T-cell (primary cell): ENCODE measurements around the gene RSPH9. TPM values are rescaled to one million over a fixed set of nuclear protein-coding genes. Genes with fewer than 3 reads are reported as not detected.
"Not testable (repeated sequence)": the region's sequence is repeated elsewhere in the genome, so short reads cannot be mapped to it uniquely, and the experiment has no call there.

Source experiments
- ATAC-seq, 4 experiments: fragments of 200-7000 bp in 3 of 4; fragments of 150-1000 bp in 1 of 4; cut with Tn5 transposase; replicated peaks in 1 of 4; 1 replicate in 3 of 4; 2 replicates in 1 of 4; pipeline ENCODE4 v1.10.0; 2021; ENCODE audit warnings: moderate library complexity in 3 of 4, mild to moderate bottlenecking in 2 of 4, moderate number of reproducible peaks in 1 of 4
- CTCF ChIA-PET, 2 donors: fragments of 300-600 bp; sonication (Branson Sonifier 250); formaldehyde crosslinking; loops; one replicate each; lab custom pipeline; 2022; ENCODE audit warnings: antibody characterized with exemption in 2 of 2; lab: Charles Lee
- POLR2A ChIA-PET, 2 donors: fragments of 300-600 bp; sonication (Branson Sonifier 250); formaldehyde crosslinking; loops; one replicate each; lab custom pipeline; 2022; ENCODE audit warnings: antibody characterized with exemption in 2 of 2; lab: Charles Lee
- DNase-seq, 35 experiments: peaks; one replicate each; pipeline versions ENCODE4 v3.0.0 to v3.0.0-alpha.2; 2013 to 2023
- H3K27ac ChIP-seq: one replicate; pipeline ENCODE4 v1.5.1; 2013; ENCODE audit warnings: low read length
- H3K27me3 ChIP-seq, 2 experiments: replicated peaks in 1 of 2; 1 replicate in 1 of 2; 2 replicates in 1 of 2; pipeline versions ENCODE4 v1.6.1 to v1.7.0; 2013; ENCODE audit warnings: low read length in 1 of 2, mixed read lengths in 1 of 2; ENCODE audit not compliant: control insufficient read depth in 2 of 2, insufficient read depth in 2 of 2; ENCODE audit errors: extremely low read depth in 1 of 2
- H3K36me3 ChIP-seq, 2 donors: 1 replicate in 1 of 2; 2 replicates in 1 of 2; pipeline versions ENCODE4 v1.6.1 to v1.7.0; 2013; ENCODE audit warnings: low read length in 1 of 2; ENCODE audit not compliant: control insufficient read depth in 2 of 2, insufficient read depth in 1 of 2; ENCODE audit errors: extremely low read depth in 1 of 2
- H3K4me1 ChIP-seq, 2 experiments: 1 replicate in 1 of 2; 2 replicates in 1 of 2; pipeline versions ENCODE4 v1.6.1 to v1.7.0; 2013; ENCODE audit warnings: low read length in 2 of 2, mixed read lengths in 1 of 2; ENCODE audit not compliant: insufficient read depth in 2 of 2, control insufficient read depth in 1 of 2; ENCODE audit errors: extremely low read depth in 1 of 2
- H3K4me3 ChIP-seq, 2 donors: 1 replicate in 1 of 2; 2 replicates in 1 of 2; pipeline versions ENCODE4 v1.5.1 to v1.7.0; 2013; ENCODE audit warnings: mild to moderate bottlenecking in 2 of 2, low read length in 1 of 2, moderate library complexity in 1 of 2; ENCODE audit not compliant: control insufficient read depth in 1 of 2; ENCODE audit errors: extremely low read depth in 1 of 2
- H3K9me3 ChIP-seq: 2 replicates; pipeline ENCODE4 v1.7.0; 2013
- H3K27ac Mint-ChIP-seq, 2 donors: one replicate each; pipeline ENCODE4 v1.8.0; 2020 to 2021; ENCODE audit warnings: mild to moderate bottlenecking in 2 of 2, mixed read lengths in 2 of 2
- H3K27me3 Mint-ChIP-seq, 2 donors: one replicate each; pipeline ENCODE4 v1.8.0; 2021 to 2022; ENCODE audit warnings: mixed read lengths in 2 of 2
- H3K36me3 Mint-ChIP-seq: one replicate; pipeline ENCODE4 v1.8.0; 2021; ENCODE audit warnings: mixed read lengths
- H3K4me1 Mint-ChIP-seq, 3 donors: one replicate each; pipeline ENCODE4 v1.8.0; 2020 to 2022; ENCODE audit warnings: mixed read lengths in 3 of 3, mild to moderate bottlenecking in 1 of 3
- H3K4me3 Mint-ChIP-seq, 3 donors: one replicate each; pipeline ENCODE4 v1.8.0; 2020 to 2022; ENCODE audit warnings: mild to moderate bottlenecking in 3 of 3, mixed read lengths in 3 of 3, moderate library complexity in 3 of 3
- H3K9me3 Mint-ChIP-seq, 3 donors: one replicate each; pipeline ENCODE4 v1.8.0; 2020 to 2022; ENCODE audit warnings: mixed read lengths in 3 of 3
- WGBS: methylation state at CpG from one replicate; pipeline ENCODE4 v1.1.5; 2013; ENCODE audit warnings: missing lambda C conversion rate; ENCODE audit not compliant: insufficient coverage; 5-methylcytosine and 5-hydroxymethylcytosine counted together
- total RNA-seq, 35 experiments: library from RNA in 6 of 35; stranded (reverse) in 6 of 35; fragments of 120-200 nt in 1 of 35; gene quantifications; one replicate each; pipeline versions ENCODE4 v1.2.1 to v1.2.4 and lab custom pipeline; 2013 to 2026

Gene RSPH9
- total RNA-seq, 5 donors from 2014 or later (not counting 1 experiment from before 2014, with no cell fraction given), result not detected

- H3K9me3 ChIP-seq, CTCF ChIA-PET, H3K4me3 Mint-ChIP-seq, H3K27ac ChIP-seq, ATAC-seq, H3K36me3 ChIP-seq, H3K9me3 Mint-ChIP-seq, H3K36me3 Mint-ChIP-seq, POLR2A ChIA-PET, H3K4me3 ChIP-seq, H3K27ac Mint-ChIP-seq, H3K27me3 Mint-ChIP-seq, DNase-seq: not testable (repeated sequence)
- H3K4me1 ChIP-seq, result peaks cover 0 to 12% of the 10 kb centered on the region in 2 experiments
- WGBS, result no CpG with 5 or more reads among the region's 5 CpGs
- H3K4me1 Mint-ChIP-seq, result peaks cover 10 to 14% (median 13%) of the 10 kb centered on the region in 3 donors
- H3K27me3 ChIP-seq, result peaks cover 0 to 18% of the 10 kb centered on the region in 2 experiments
Observed at GRCh38 chr6:43662948-43663347, 18.1 kb downstream of the RSPH9 start.

GRCh38 chr6:43665376-43665775 is 20.5 kb downstream of the RSPH9 start:
- Histone ChIP-seq H3K4me3 (no peak overlapping the region), H3K36me3 (peaks cover 0 to 2% of the 10 kb centered on the region in 2 donors), H3K9me3 (no peaks in the 10 kb centered on the region), H3K4me1 (peaks cover 0 to 22% of the 10 kb centered on the region in 2 experiments), H3K27ac (no peak overlapping the region), H3K27me3 (peaks cover 0 to 18% of the 10 kb centered on the region in 2 experiments)
- ATAC-seq (no peak), DNase-seq (no peak)
- H3K4me1 Mint-ChIP-seq, result peaks cover 16 to 26% (median 21%) of the 10 kb centered on the region in 3 donors
- CTCF ChIA-PET, result interaction anchor here (0.6 to 2.2 kb wide), 6 partner anchors 11 to 414 kb away, joined by 3 to 20 read pairs (median 3); no protein-coding TSS in a partner anchor
- H3K27me3 Mint-ChIP-seq, result no peaks in the 10 kb centered on the region
- 78% methylated on average over 1 of the region's 1 CpG for WGBS
- no peak overlapping the region for H3K27ac Mint-ChIP-seq
- no peaks in the 10 kb centered on the region for H3K36me3 Mint-ChIP-seq
- no peak overlapping the region for H3K4me3 Mint-ChIP-seq
- peaks cover 0 to 4% (median 0%) of the 10 kb centered on the region in 3 donors for H3K9me3 Mint-ChIP-seq
- POLR2A ChIA-PET, result interaction anchor here in 1 of 2 donors (0.5 to 0.8 kb wide), 2 partner anchors 73 to 126 kb away, joined by 3 to 7 read pairs; no protein-coding TSS in a partner anchor

GRCh38 chr6:43666196-43666920 is 21.5 kb downstream of the RSPH9 start:
- H3K27me3 Mint-ChIP-seq, result no peaks in the 10 kb centered on the region
- H3K36me3 Mint-ChIP-seq, result no peaks in the 10 kb centered on the region
- Histone ChIP-seq H3K27ac (no peak overlapping the region), H3K27me3 (peaks cover 0 to 18% of the 10 kb centered on the region in 2 experiments), H3K4me1 (peaks cover 0 to 22% of the 10 kb centered on the region in 2 experiments), H3K9me3 (no peaks in the 10 kb centered on the region), H3K36me3 (peaks cover 0 to 8% of the 10 kb centered on the region in 2 donors), H3K4me3 (no peak overlapping the region)
- no peak overlapping the region for H3K4me3 Mint-ChIP-seq
- no peak for ATAC-seq
- no peak for DNase-seq
- CTCF ChIA-PET, result interaction anchor here (0.7 to 2.2 kb wide), 4 partner anchors 12 to 412 kb away, joined by 3 to 20 read pairs (median 3); no protein-coding TSS in a partner anchor
- H3K27ac Mint-ChIP-seq, result no peak overlapping the region
- WGBS, result 81% methylated on average over 6 of the region's 13 CpGs
- peaks cover 16 to 26% (median 21%) of the 10 kb centered on the region in 3 donors for H3K4me1 Mint-ChIP-seq
- POLR2A ChIA-PET, result interaction anchor here in 1 of 2 donors (0.5 kb wide), 1 partner anchor 1107 kb away, joined by 7 read pairs; no protein-coding TSS in a partner anchor
- no peaks in the 10 kb centered on the region for H3K9me3 Mint-ChIP-seq

- peaks cover 0 to 18% of the 10 kb centered on the region in 2 experiments for H3K27me3 ChIP-seq
- 9% methylated on average over 11 of the region's 16 CpGs for WGBS
- no peaks in the 10 kb centered on the region for H3K9me3 ChIP-seq
- peak overlapping the region in 1 of 2 donors; percentile 7 for H3K4me3 ChIP-seq
- Mint-ChIP-seq H3K27ac (peak overlapping the region in 1 of 2 donors; percentile 64), H3K4me3 (peak overlapping the region in 1 of 3 donors; percentile 63), H3K36me3 (no peaks in the 10 kb centered on the region), H3K27me3 (no peaks in the 10 kb centered on the region), H3K4me1 (peaks cover 16 to 26% (median 21%) of the 10 kb centered on the region in 3 donors), H3K9me3 (no peaks in the 10 kb centered on the region)
- CTCF ChIA-PET, result interaction anchor here (0.6 to 2.2 kb wide), 7 partner anchors 18 to 412 kb away, joined by 3 to 20 read pairs (median 4); partner anchors contain the start of gene MRPS18A (in 1 of the 2)
- POLR2A ChIA-PET, result interaction anchor here (0.6 kb wide), 2 partner anchors 25 kb away, joined by 3 to 4 read pairs; no protein-coding TSS in a partner anchor
- peak; percentile 75 to 76 (median 75) for ATAC-seq
- peaks cover under 1 to 13% of the 10 kb centered on the region in 2 donors for H3K36me3 ChIP-seq
- DNase-seq, result peak; percentile 46 to 87 (median 70)
- no peak overlapping the region for H3K27ac ChIP-seq
- H3K4me1 ChIP-seq, result peaks cover 0 to 22% of the 10 kb centered on the region in 2 experiments
Observed at GRCh38 chr6:43667245-43668150, 22.7 kb downstream of the RSPH9 start.

GRCh38 chr6:43668151-43669028 is 23.6 kb downstream of the RSPH9 start:
- ChIA-PET POLR2A (interaction anchor here in 1 of 2 donors (0.6 kb wide), 1 partner anchor 26 kb away, joined by 3 read pairs; no protein-coding TSS in a partner anchor), CTCF (interaction anchor here (1.0 to 1.2 kb wide), 4 partner anchors 17 to 411 kb away, joined by 3 to 9 read pairs (median 4); partner anchors contain the start of gene MRPS18A (in 1 of the 2))
- Mint-ChIP-seq H3K27ac (peak overlapping the region; percentile 59 to 74), H3K9me3 (no peaks in the 10 kb centered on the region), H3K27me3 (no peaks in the 10 kb centered on the region), H3K36me3 (no peaks in the 10 kb centered on the region), H3K4me1 (peaks cover 16 to 26% (median 21%) of the 10 kb centered on the region in 3 donors), H3K4me3 (peak overlapping the region in 1 of 3 donors; percentile 63)
- DNase-seq, result peak in 28 of 35 experiments; percentile 9 to 63 (median 34)
- peaks cover 2 to 16% of the 10 kb centered on the region in 2 donors for H3K36me3 ChIP-seq
- H3K9me3 ChIP-seq, result no peaks in the 10 kb centered on the region
- H3K4me3 ChIP-seq, result no peak overlapping the region
- H3K4me1 ChIP-seq, result peaks cover 0 to 22% of the 10 kb centered on the region in 2 experiments
- ATAC-seq, result peak; percentile 55 to 73 (median 60)
- WGBS, result 42% methylated on average over 11 of the region's 17 CpGs
- no peak overlapping the region for H3K27ac ChIP-seq
- peaks cover 0 to 18% of the 10 kb centered on the region in 2 experiments for H3K27me3 ChIP-seq
